ENCODE measurements around the gene RNF32.

GRCh38 chr7:156604836-156605695, 35.5 kb upstream of the RNF32 start:
- TF ChIP-seq POLR2A (IDR thresholded peaks at IDR 0.05) (no peak), CTCF (IDR thresholded peaks at IDR 0.05) (no peak)
